ENCODE measurements around the gene SIPA1L3.
"Not testable (repeated sequence)": the region's sequence is repeated elsewhere in the genome, so short reads cannot be mapped to it uniquely, and the experiment has no call there.

SIPA1L3 gene

GRCh38 chr19:38213469-38213868 is 306.5 kb downstream of the SIPA1L3 start:
- no peak for DNase-seq (ENCODE audit: low spot score)

- DNase-seq (ENCODE audit: low spot score): peak; percentile 47
Observed at GRCh38 chr19:38213911-38214625, 307.1 kb downstream of the SIPA1L3 start.

- DNase-seq (ENCODE audit: low spot score): no peak
Observed at GRCh38 chr19:38216785-38217641, 310.0 kb downstream of the SIPA1L3 start.

GRCh38 chr19:38218204-38218603 is 311.2 kb downstream of the SIPA1L3 start:
- no peak for DNase-seq (ENCODE audit: low spot score)

GRCh38 chr19:38219221-38219620 is 312.2 kb downstream of the SIPA1L3 start:
- DNase-seq (ENCODE audit: low spot score): no peak

GRCh38 chr19:38221421-38221820 is 314.4 kb downstream of the SIPA1L3 start:
- no peak for DNase-seq (ENCODE audit: low spot score)

GRCh38 chr19:38221919-38222830 is 315.2 kb downstream of the SIPA1L3 start:
- DNase-seq (ENCODE audit: low spot score): no peak

- DNase-seq (ENCODE audit: low spot score): no peak
Observed at GRCh38 chr19:38223119-38223523, 316.1 kb downstream of the SIPA1L3 start.

- DNase-seq (ENCODE audit: low spot score): no peak
Observed at GRCh38 chr19:38223617-38224013, 316.6 kb downstream of the SIPA1L3 start.

GRCh38 chr19:38224014-38224862 is 317.2 kb downstream of the SIPA1L3 start, which contains the start of gene DPF1:
Gene DPF1 (minus strand): TSS chr19:38224222. CDS start chr19:38224142, 80 bp downstream.
- DNase-seq (ENCODE audit: low spot score): peak; percentile 89

- DNase-seq (ENCODE audit: low spot score): not testable (repeated sequence)
Observed at GRCh38 chr19:38224863-38225218, 317.8 kb downstream of the SIPA1L3 start.

- DNase-seq (ENCODE audit: low spot score): no peak
Observed at GRCh38 chr19:38227287-38228004, 320.4 kb downstream of the SIPA1L3 start.

- no peak for DNase-seq (ENCODE audit: low spot score)
Observed at GRCh38 chr19:38228005-38228377, 321.0 kb downstream of the SIPA1L3 start.

GRCh38 chr19:38228491-38229439 is 321.8 kb downstream of the SIPA1L3 start:
- DNase-seq (ENCODE audit: low spot score): no peak

- DNase-seq (ENCODE audit: low spot score): peak; percentile 87
Observed at GRCh38 chr19:38229585-38230073, 322.6 kb downstream of the SIPA1L3 start.

GRCh38 chr19:38230506-38231133 is 323.6 kb downstream of the SIPA1L3 start:
- DNase-seq (ENCODE audit: low spot score): not testable (repeated sequence)

GRCh38 chr19:38231918-38232317 is 324.9 kb downstream of the SIPA1L3 start:
- DNase-seq (ENCODE audit: low spot score): no peak

- peak; percentile 86 for DNase-seq (ENCODE audit: low spot score)
Observed at GRCh38 chr19:38233740-38234251, 326.8 kb downstream of the SIPA1L3 start.
